Endothelial cell of umbilical vein (primary cell): ENCODE results near the gene CELF3. TPM values are rescaled to one million over a fixed set of nuclear protein-coding genes. Genes with fewer than 3 reads are reported as not detected.

ENCODE experiments used
- BruUV-seq: library from RNA; stranded (reverse); fragments of 400-500 nt; replicated peaks from 2 replicates; lab custom pipeline; 2021; lab: Mats Ljungman, UMichigan
- CTCF ChIA-PET: fragments of 300-600, 350-600 bp; sonication (Branson Sonifier 250); formaldehyde crosslinking; loops from one replicate; lab custom pipeline; 2021; ENCODE audit warnings: antibody characterized with exemption, inconsistent platforms; lab: Charles Lee
- POLR2A ChIA-PET: fragments of 300-600, 350-600 bp; sonication (Branson Sonifier 250); formaldehyde crosslinking; loops from one replicate; lab custom pipeline; 2021; ENCODE audit warnings: antibody characterized with exemption, inconsistent platforms; lab: Charles Lee
- DNase-seq: peaks from one replicate; pipeline ENCODE4 v3.0.0-alpha.2; 2011; ENCODE audit warnings: low read depth, low spot score
- FAIRE-seq: peaks from 2 replicates; lab custom pipeline; 2011; peaks lifted over from hg19 to GRCh38; lab: Jason Lieb, UNC
- H2AFZ ChIP-seq: 2 replicates; pipeline ENCODE4 v1.6.0; 2012; ENCODE audit warnings: low read depth, low read length, control low read depth, inconsistent platforms
- H3K27ac ChIP-seq: 2 replicates; pipeline ENCODE4 v1.5.1; 2011; ENCODE audit warnings: low read depth, mild to moderate bottlenecking, control low read depth, low read length, moderate library complexity; ENCODE audit not compliant: insufficient read depth
- H3K27me3 ChIP-seq, 2 experiments: 2 replicates each; pipeline versions ENCODE4 v1.6.0 to v1.6.1; 2011; ENCODE audit warnings: low read length in 2 of 2, mixed read lengths in 1 of 2; ENCODE audit not compliant: control insufficient read depth in 2 of 2, insufficient read depth in 2 of 2
- H3K36me3 ChIP-seq, 2 experiments: 2 replicates in 1 of 2; 3 replicates in 1 of 2; pipeline ENCODE4 v1.5.1; 2011; ENCODE audit warnings: low read length in 2 of 2, mild to moderate bottlenecking in 1 of 2, moderate library complexity in 1 of 2; ENCODE audit not compliant: control insufficient read depth in 2 of 2, insufficient read depth in 2 of 2; ENCODE audit errors: extremely low read depth in 1 of 2
- H3K4me1 ChIP-seq: 3 replicates; pipeline ENCODE4 v1.5.1; 2011; ENCODE audit warnings: mild to moderate bottlenecking, low read length; ENCODE audit not compliant: control insufficient read depth, insufficient read depth; ENCODE audit errors: extremely low read depth
- H3K4me2 ChIP-seq: 2 replicates; pipeline ENCODE4 v1.6.1; 2011; ENCODE audit warnings: low read length, control low read depth, mixed read lengths; ENCODE audit not compliant: insufficient read depth
- H3K4me3 ChIP-seq, 3 experiments: fragments of 200-600 bp in 1 of 3; sonication (generic), shearing (Covaris generic) in 1 of 3; replicated peaks in 1 of 3; 2 replicates each; pipeline ENCODE4 v1.5.1; 2011 to 2016; ENCODE audit warnings: control low read depth in 3 of 3, low read length in 3 of 3, mild to moderate bottlenecking in 2 of 3, inconsistent platforms in 1 of 3, low read depth in 1 of 3, moderate library complexity in 1 of 3; ENCODE audit not compliant: insufficient read depth in 1 of 3
- H3K79me2 ChIP-seq: 2 replicates; pipeline ENCODE4 v1.6.0; 2012; ENCODE audit warnings: low read length, inconsistent platforms; ENCODE audit not compliant: control insufficient read depth, insufficient read depth
- H3K9ac ChIP-seq: replicated peaks from 2 replicates; pipeline ENCODE3; 2011; ENCODE audit warnings: low read length, control low read depth; ENCODE audit not compliant: insufficient read depth; ENCODE audit errors: extremely low read depth
- H3K9me1 ChIP-seq: replicated peaks from 3 replicates; pipeline ENCODE4 v1.6.0; 2011; ENCODE audit warnings: mild to moderate bottlenecking, low read length; ENCODE audit not compliant: control insufficient read depth, insufficient read depth; ENCODE audit errors: extremely low read depth
- H3K9me3 ChIP-seq: replicated peaks from 2 replicates; pipeline ENCODE4 v1.5.1; 2012; ENCODE audit warnings: low read length, inconsistent platforms; ENCODE audit not compliant: control insufficient read depth, insufficient read depth
- H4K20me1 ChIP-seq: replicated peaks from 2 replicates; pipeline ENCODE3; 2011; ENCODE audit warnings: mild to moderate bottlenecking, low read length; ENCODE audit not compliant: control insufficient read depth, insufficient read depth; ENCODE audit errors: extremely low read depth
- EZH2 ChIP-seq: IDR thresholded peaks from 2 replicates; pipeline ENCODE4 v1.6.1; 2012; ENCODE audit warnings: borderline replicate concordance, low read depth, mild to moderate bottlenecking, moderate library complexity, low read length, inconsistent platforms; ENCODE audit not compliant: severe bottlenecking
- FOS ChIP-seq: IDR thresholded peaks from 2 replicates; pipeline ENCODE4 v1.6.1; 2011; ENCODE audit warnings: mild to moderate bottlenecking, low read length, moderate library complexity, borderline replicate concordance; ENCODE audit not compliant: insufficient read depth
- POLR2A ChIP-seq: IDR thresholded peaks from 2 replicates; pipeline ENCODE4 v1.6.1; 2012; ENCODE audit warnings: low read depth, mild to moderate bottlenecking, control low read depth, low read length
- dilution Hi-C: fragments of 300-500 bp; cut with MboI; formaldehyde crosslinking; loops from one replicate; pipeline ENCODE4 v1.15.0; 2019; ENCODE audit warnings: low sequenced_read_pairs; ENCODE audit not compliant: extremely low pct_ligation_motif_present
- intact Hi-C: fragments of 100-400 bp; cut with micrococcal nuclease; formaldehyde crosslinking; loops from one replicate; pipeline ENCODE4 v1.10.0; 2022
- polyA plus RNA-seq, 4 experiments: library from polyadenylated mRNA; depleted of rRNA in 3 of 4; stranded (reverse) in 3 of 4; unstranded in 1 of 4; fragments of >200 nt; gene quantifications; 2 replicates each; pipeline versions ENCODE4 v1.2.1 to v1.2.3, GENCODE V29; 2011 to 2012; ENCODE audit warnings: missing spikeins in 1 of 4
- total RNA-seq: library from RNA; stranded (reverse); gene quantifications from 2 replicates; pipeline ENCODE4 v1.2.3, GENCODE V29; 2021
- TF ChIP-seq, protein P1 (sequence below), 2 donors: IDR thresholded peaks; 1 replicate in 1 of 2; 2 replicates in 1 of 2; pipeline ENCODE4 v1.5.1; 2011; ENCODE audit warnings: low read length in 2 of 2, mild to moderate bottlenecking in 2 of 2, moderate library complexity in 2 of 2, control low read depth in 1 of 2, inconsistent platforms in 1 of 2, low read depth in 1 of 2; ENCODE audit not compliant: insufficient read depth in 1 of 2; ENCODE audit errors: extremely low read depth in 1 of 2
- TF ChIP-seq, protein P2 (sequence below): IDR thresholded peaks from 2 replicates; pipeline ENCODE4 v1.6.1; 2011; ENCODE audit not compliant: insufficient read depth, insufficient read length

The CELF3 gene
- total and polyA plus RNA-seq, 2 donors (not counting 3 experiments of a cell fraction or from before 2014, with no cell fraction given): not detected

DNA sequence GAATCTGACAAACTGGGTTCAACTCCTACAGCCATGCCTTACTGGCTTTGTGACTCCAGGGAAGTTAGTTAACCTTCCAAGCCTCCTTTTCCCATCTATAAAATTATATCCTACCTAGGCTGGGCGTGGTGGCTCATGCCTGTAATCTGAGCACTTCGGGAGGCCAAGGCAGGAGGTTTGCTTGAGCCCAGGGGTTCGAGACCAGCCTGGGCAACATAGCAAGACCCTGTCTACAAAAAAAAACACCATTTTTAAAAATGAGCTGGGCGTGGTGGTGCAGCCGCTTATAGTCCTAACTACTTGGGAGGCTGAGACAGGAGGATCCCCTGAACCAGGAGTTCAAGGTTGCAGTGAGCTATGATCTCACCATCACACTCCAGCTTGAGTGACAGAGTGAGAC is 15.1 kb downstream of the CELF3 start:
- Histone ChIP-seq H2AFZ (no peak overlapping the region), H3K9ac (no peak overlapping the region), H3K9me3 (no peaks in the 10 kb centered on the region), H3K36me3 (peaks cover 5 to 7% of the 10 kb centered on the region in 2 experiments), H4K20me1 (no peaks in the 10 kb centered on the region), H3K4me1 (peaks cover 13% of the 10 kb centered on the region), H3K4me3 (no peak overlapping the region), H3K9me1 (no peaks in the 10 kb centered on the region), H3K27ac (no peak overlapping the region), H3K4me2 (no peak overlapping the region), H3K27me3 (no peaks in the 10 kb centered on the region), H3K79me2 (no peaks in the 10 kb centered on the region)
- dilution Hi-C loops: no loop called here
- no peak for TF ChIP-seq FOS
- TF ChIP-seq, protein P1, sequence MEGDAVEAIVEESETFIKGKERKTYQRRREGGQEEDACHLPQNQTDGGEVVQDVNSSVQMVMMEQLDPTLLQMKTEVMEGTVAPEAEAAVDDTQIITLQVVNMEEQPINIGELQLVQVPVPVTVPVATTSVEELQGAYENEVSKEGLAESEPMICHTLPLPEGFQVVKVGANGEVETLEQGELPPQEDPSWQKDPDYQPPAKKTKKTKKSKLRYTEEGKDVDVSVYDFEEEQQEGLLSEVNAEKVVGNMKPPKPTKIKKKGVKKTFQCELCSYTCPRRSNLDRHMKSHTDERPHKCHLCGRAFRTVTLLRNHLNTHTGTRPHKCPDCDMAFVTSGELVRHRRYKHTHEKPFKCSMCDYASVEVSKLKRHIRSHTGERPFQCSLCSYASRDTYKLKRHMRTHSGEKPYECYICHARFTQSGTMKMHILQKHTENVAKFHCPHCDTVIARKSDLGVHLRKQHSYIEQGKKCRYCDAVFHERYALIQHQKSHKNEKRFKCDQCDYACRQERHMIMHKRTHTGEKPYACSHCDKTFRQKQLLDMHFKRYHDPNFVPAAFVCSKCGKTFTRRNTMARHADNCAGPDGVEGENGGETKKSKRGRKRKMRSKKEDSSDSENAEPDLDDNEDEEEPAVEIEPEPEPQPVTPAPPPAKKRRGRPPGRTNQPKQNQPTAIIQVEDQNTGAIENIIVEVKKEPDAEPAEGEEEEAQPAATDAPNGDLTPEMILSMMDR (IDR thresholded peaks at IDR 0.05; ENCODE audit: extremely low read depth in 1 of 2, insufficient read depth in 1 of 2, low read depth in 1 of 2, low read length in 2 of 2): no peak
- TF ChIP-seq, protein P2, sequence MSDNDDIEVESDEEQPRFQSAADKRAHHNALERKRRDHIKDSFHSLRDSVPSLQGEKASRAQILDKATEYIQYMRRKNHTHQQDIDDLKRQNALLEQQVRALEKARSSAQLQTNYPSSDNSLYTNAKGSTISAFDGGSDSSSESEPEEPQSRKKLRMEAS: no peak
- TF ChIP-seq EZH2: no peak
- no peak for TF ChIP-seq POLR2A
- intact Hi-C loops: no loop called here
- POLR2A ChIA-PET: no interaction called here
- DNase-seq (no peak), FAIRE-seq (no peak)
- CTCF ChIA-PET: interaction anchor here (1.5 kb wide), 1 partner anchor 15 kb away, joined by 6 read pairs; the partner anchor contains the start of gene CELF3
- no TSS peak for BruUV-seq
